ENCODE measurements around the gene KCNJ12. TPM values are rescaled to one million over a fixed set of nuclear protein-coding genes. Genes with fewer than 3 reads are reported as not detected.

Gene KCNJ12
- total and polyA plus RNA-seq, 2 donors from 2014 or later = 3.1 to 3.4 TPM

GRCh38 chr17:21355586-21355985 lies 20.6 kb upstream of the KCNJ12 start:
- Histone ChIP-seq H3K36me3 (ENCODE audit: control insufficient read depth in 2 of 3, insufficient read depth in 3 of 3, low read length in 3 of 3) (no peaks in the 10 kb centered on the region), H3K9me3 (ENCODE audit: control insufficient read depth in 2 of 3, insufficient read depth in 1 of 3, low read length in 3 of 3) (no peaks in the 10 kb centered on the region), H3K27me3 (ENCODE audit: control insufficient read depth, insufficient read depth, low read length) (no peaks in the 10 kb centered on the region), H3K9ac (ENCODE audit: low read length in 3 of 3) (no peak overlapping the region), H3K27ac (ENCODE audit: low read depth in 2 of 2, low read length in 2 of 2) (no peak overlapping the region), H3K4me1 (ENCODE audit: control insufficient read depth in 2 of 3, insufficient read depth in 2 of 3, low read depth in 1 of 3, low read length in 3 of 3) (peaks cover 0 to 13% (median 9%) of the 10 kb centered on the region in 3 donors), H3K4me3 (ENCODE audit: low read length in 3 of 3) (no peak overlapping the region)
- intact Hi-C loops (cut with DNase I) = no loop called here
- no peak for TF ChIP-seq CTCF (IDR thresholded peaks at IDR 0.05; ENCODE audit: borderline replicate concordance, extremely low read depth, insufficient read depth)
- no peak for FAIRE-seq
- peak in 1 of 5 donors; percentile 30 for DNase-seq

DNA sequence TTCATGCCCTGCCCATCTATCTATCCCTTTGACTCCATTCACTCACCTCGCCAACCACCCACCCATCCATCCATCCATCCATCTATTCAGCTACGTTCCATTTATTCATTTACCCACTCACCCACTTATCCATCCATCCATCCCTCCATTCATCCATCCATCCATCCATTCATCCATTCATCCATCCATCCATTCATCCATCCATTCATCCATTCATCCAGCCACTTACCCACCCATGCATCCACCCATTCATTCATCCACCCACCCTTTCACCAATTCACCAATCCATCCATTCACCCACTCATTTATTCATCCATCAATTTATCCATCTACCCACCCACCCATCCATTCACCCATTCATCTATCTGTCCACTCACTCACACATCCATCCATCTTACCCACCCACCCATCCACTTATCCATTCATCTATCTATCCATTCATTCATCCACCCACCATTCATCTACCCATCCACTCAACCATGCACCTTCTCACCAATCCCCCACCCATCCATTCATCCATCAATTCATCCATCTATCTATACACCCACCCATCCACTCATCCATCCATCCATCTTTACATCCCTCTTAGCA lies 19.5 kb upstream of the KCNJ12 start:
- FAIRE-seq (no peak), DNase-seq (no peak)
- no peaks in the 10 kb centered on the region for H3K9me3 ChIP-seq (ENCODE audit: control insufficient read depth in 2 of 3, insufficient read depth in 1 of 3, low read length in 3 of 3)
- H3K9ac ChIP-seq (ENCODE audit: low read length in 3 of 3) = no peak overlapping the region
- intact Hi-C loops (cut with DNase I) = no loop called here
- peaks cover 0 to 13% (median 9%) of the 10 kb centered on the region in 3 donors for H3K4me1 ChIP-seq (ENCODE audit: control insufficient read depth in 2 of 3, insufficient read depth in 2 of 3, low read depth in 1 of 3, low read length in 3 of 3)
- H3K27ac ChIP-seq (ENCODE audit: low read depth in 2 of 2, low read length in 2 of 2) = no peak overlapping the region
- H3K36me3 ChIP-seq (ENCODE audit: control insufficient read depth in 2 of 3, insufficient read depth in 3 of 3, low read length in 3 of 3) = no peaks in the 10 kb centered on the region
- no peaks in the 10 kb centered on the region for H3K27me3 ChIP-seq (ENCODE audit: control insufficient read depth, insufficient read depth, low read length)
- no peak overlapping the region for H3K4me3 ChIP-seq (ENCODE audit: low read length in 3 of 3)
- no peak for TF ChIP-seq CTCF (IDR thresholded peaks at IDR 0.05; ENCODE audit: borderline replicate concordance, extremely low read depth, insufficient read depth)

DNA sequence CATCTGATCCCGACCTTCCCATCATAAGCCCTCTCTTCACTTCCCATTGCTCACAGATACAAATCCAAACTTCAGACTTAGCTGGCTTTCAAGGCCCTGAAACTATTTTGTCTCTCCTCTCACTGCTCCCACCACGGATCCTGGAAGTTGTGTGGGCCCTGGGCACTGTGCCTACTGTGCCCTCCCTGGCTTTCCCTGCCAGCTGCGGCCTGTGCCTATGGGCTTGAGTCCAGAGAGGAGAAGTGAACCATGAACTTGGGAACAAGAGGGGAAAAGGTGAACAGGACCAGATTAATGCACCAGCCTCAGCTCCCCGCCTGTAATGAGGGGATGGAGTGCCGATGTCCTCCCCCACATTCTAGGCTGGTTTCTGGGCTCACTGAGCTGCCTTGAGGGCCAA lies 18.9 kb upstream of the KCNJ12 start:
- peaks cover 0 to 13% (median 9%) of the 10 kb centered on the region in 3 donors for H3K4me1 ChIP-seq (ENCODE audit: control insufficient read depth in 2 of 3, insufficient read depth in 2 of 3, low read depth in 1 of 3, low read length in 3 of 3)
- no peak overlapping the region for H3K9ac ChIP-seq (ENCODE audit: low read length in 3 of 3)
- intact Hi-C loops (cut with DNase I) = no loop called here
- no peak for TF ChIP-seq CTCF (IDR thresholded peaks at IDR 0.05; ENCODE audit: borderline replicate concordance, extremely low read depth, insufficient read depth)
- peak overlapping the region; percentile 11 to 16 for H3K27ac ChIP-seq (ENCODE audit: low read depth in 2 of 2, low read length in 2 of 2)
- FAIRE-seq (no peak), DNase-seq (peak in 1 of 5 donors; percentile 70)
- H3K9me3 ChIP-seq (ENCODE audit: control insufficient read depth in 2 of 3, insufficient read depth in 1 of 3, low read length in 3 of 3) = no peaks in the 10 kb centered on the region
- H3K36me3 ChIP-seq (ENCODE audit: control insufficient read depth in 2 of 3, insufficient read depth in 3 of 3, low read length in 3 of 3) = no peaks in the 10 kb centered on the region
- H3K4me3 ChIP-seq (ENCODE audit: low read length in 3 of 3) = no peak overlapping the region
- H3K27me3 ChIP-seq (ENCODE audit: control insufficient read depth, insufficient read depth, low read length) = no peaks in the 10 kb centered on the region

All from kidney (tissue), 14 donors.